Mammary microvascular endothelial cell (primary cell): Measurements from ENCODE around the gene CRCP. TPM values are rescaled to one million over a fixed set of nuclear protein-coding genes. Genes with fewer than 3 reads are reported as not detected.

Source experiments
- total RNA-seq: library from RNA; depleted of rRNA; stranded (reverse); fragments of >200 nt; gene quantifications from 2 replicates; pipeline ENCODE4 v1.2.3, GENCODE V29; 2015

The CRCP gene
- total RNA-seq, result 26.7 and 26.9 TPM in 2 replicates

GRCh38 chr7:66114743-66115649 is at the start of gene CRCP:
Gene CRCP, plus strand, starts transcription at chr7:66114847. Its CDS starts 116 bp downstream, at chr7:66114963.

GRCh38 chr7:66075590-66076461 is 38.8 kb upstream of the CRCP start, which contains the start of gene ASL:
Gene ASL, plus strand, starts transcription at chr7:66075819. Its CDS starts 263 bp downstream, at chr7:66076082.

Other genes with a start within 250 kb of the CRCP start
- 19.4 and 20.5 TPM in 2 replicates for gene VKORC1L1, start 241.8 kb upstream of the CRCP start, total RNA-seq
- gene GUSB, start 132.6 kb upstream of the CRCP start, total RNA-seq, result 20.6 and 29.0 TPM in 2 replicates
- gene ASL, start 39.0 kb upstream of the CRCP start, total RNA-seq, result 74.7 and 87.2 TPM in 2 replicates
- gene TPST1, start 90.5 kb downstream of the CRCP start, total RNA-seq, result 14.9 and 15.3 TPM in 2 replicates